ENCODE measurements around the gene TNS1. TPM values are rescaled to one million over a fixed set of nuclear protein-coding genes. Genes with fewer than 3 reads are reported as not detected.

The TNS1 gene
- total RNA-seq, 1 experiment from 2014 or later: 3.4 TPM

- no peak overlapping the region for H4K8ac ChIP-seq (replicated peaks; ENCODE audit: insufficient read length, low read depth, low read length)
- H2BK20ac ChIP-seq (ENCODE audit: low read depth, low read length, poor library complexity, severe bottlenecking): no peak overlapping the region
- no peak overlapping the region for H3K4ac ChIP-seq (ENCODE audit: low read depth, low read length)
- H3K23ac ChIP-seq (ENCODE audit: insufficient read length, low read depth, low read length): no peak overlapping the region
- H2AFZ ChIP-seq (ENCODE audit: low read length): no peak overlapping the region
- H3K27ac ChIP-seq (ENCODE audit: insufficient read length, low read depth, low read length): no peak overlapping the region
- Mint-ChIP-seq H3K27me3 (ENCODE audit: low read depth) (peaks cover 1% of the 10 kb centered on the region), H3K36me3 (ENCODE audit: insufficient read depth in 1 of 3, low read depth in 3 of 3) (no peaks in the 10 kb centered on the region; a peak in 1 of 7 replicates), H3K4me3 (no peak overlapping the region), H3K27ac (peak overlapping the region in 1 of 3 experiments; percentile 62; a peak in 2 of 7 replicates), H3K4me1 (peaks cover 22 to 36% of the 10 kb centered on the region in 2 experiments), H3K9me3 (no peaks in the 10 kb centered on the region)
- no peaks in the 10 kb centered on the region for H3K79me2 ChIP-seq (ENCODE audit: insufficient read depth, low read length)
- no peak overlapping the region for H3K4me2 ChIP-seq (ENCODE audit: insufficient read depth, insufficient read length, low read length)
- no peak overlapping the region for H2BK5ac ChIP-seq (ENCODE audit: insufficient read length, low read length)
- H3K27me3 ChIP-seq (ENCODE audit: insufficient read depth, low read length): no peaks in the 10 kb centered on the region
- H2BK15ac ChIP-seq (ENCODE audit: low read depth, low read length): no peak overlapping the region
- no peak overlapping the region for H2AK5ac ChIP-seq (ENCODE audit: insufficient read length, low read length)
- H3K56ac ChIP-seq (ENCODE audit: insufficient read length, low read depth, low read length): no peak overlapping the region
- WGBS (ENCODE audit: extremely low coverage, insufficient read length, low lambda C conversion rate): no CpG with 5 or more reads among the region's 2 CpGs
- no peak overlapping the region for H2BK12ac ChIP-seq (ENCODE audit: insufficient read length, low read depth, low read length)
- H3K23me2 ChIP-seq (ENCODE audit: insufficient read length, low read depth, low read length, poor library complexity, severe bottlenecking): no peaks in the 10 kb centered on the region
- no peak overlapping the region for H4K91ac ChIP-seq (ENCODE audit: insufficient read length, low read depth, low read length)
- H3T11ph ChIP-seq (ENCODE audit: low read length): no peak overlapping the region
- no peak overlapping the region for H3K14ac ChIP-seq (ENCODE audit: insufficient read depth, low read length)
- H4K20me1 ChIP-seq (ENCODE audit: control insufficient read depth, insufficient read depth, insufficient read length): no peaks in the 10 kb centered on the region
- H2BK120ac ChIP-seq (ENCODE audit: low read depth, low read length, poor library complexity, severe bottlenecking): no peak overlapping the region
- H3K9me3 ChIP-seq (ENCODE audit: control insufficient read depth, low read depth, low read length): no peaks in the 10 kb centered on the region
- H3K4me1 ChIP-seq (ENCODE audit: insufficient read depth, low read length): peaks cover 4% of the 10 kb centered on the region; the same call in 1 of the 2 replicates
- no peak for TF ChIP-seq CTCF (conservative IDR thresholded peaks at IDR 0.05)
- no peak for DNase-seq
- no peak overlapping the region for H3K9ac ChIP-seq (ENCODE audit: extremely low read depth, insufficient read length, low read length)
- H4K5ac ChIP-seq (ENCODE audit: insufficient read length, low read depth, low read length): no peak overlapping the region
- H3K18ac ChIP-seq (ENCODE audit: insufficient read length, low read depth, low read length): no peak overlapping the region
- H3K79me1 ChIP-seq (ENCODE audit: insufficient read depth, low read depth, low read length, poor library complexity, severe bottlenecking): no peaks in the 10 kb centered on the region
Observed at GRCh38 chr2:217926801-217927200, 76.0 kb downstream of the TNS1 start.
